NB4 (cell line): ENCODE data around the gene ADH1B.
"Not testable (repeated sequence)": the region's sequence is repeated elsewhere in the genome, so short reads cannot be mapped to it uniquely, and the experiment has no call there.

Experiments used
- DNase-seq: peaks from one replicate; pipeline ENCODE4 v3.0.0; 2010; ENCODE audit warnings: low read depth
- H3K4me3 ChIP-seq: one replicate; pipeline ENCODE4 v1.5.1; 2011; ENCODE audit warnings: mild to moderate bottlenecking, low read depth, low read length, moderate library complexity
- MYC ChIP-seq: IDR thresholded peaks from 2 replicates; pipeline ENCODE4 v1.6.1; 2011; ENCODE audit warnings: low read depth, low read length
- POLR2A ChIP-seq: IDR thresholded peaks from 2 replicates; pipeline ENCODE4 v1.6.1; 2011; ENCODE audit warnings: mild to moderate bottlenecking; ENCODE audit not compliant: insufficient read length; ENCODE audit errors: extremely low read depth
- TF ChIP-seq, protein P1 (sequence below): IDR thresholded peaks from one replicate; pipeline ENCODE4 v1.5.1; 2012; ENCODE audit warnings: low read depth, low read length
- TF ChIP-seq, protein P2 (sequence below): IDR thresholded peaks from 2 replicates; pipeline ENCODE4 v1.6.1; 2011; ENCODE audit warnings: low read depth, low read length

The ADH1B gene

DNA sequence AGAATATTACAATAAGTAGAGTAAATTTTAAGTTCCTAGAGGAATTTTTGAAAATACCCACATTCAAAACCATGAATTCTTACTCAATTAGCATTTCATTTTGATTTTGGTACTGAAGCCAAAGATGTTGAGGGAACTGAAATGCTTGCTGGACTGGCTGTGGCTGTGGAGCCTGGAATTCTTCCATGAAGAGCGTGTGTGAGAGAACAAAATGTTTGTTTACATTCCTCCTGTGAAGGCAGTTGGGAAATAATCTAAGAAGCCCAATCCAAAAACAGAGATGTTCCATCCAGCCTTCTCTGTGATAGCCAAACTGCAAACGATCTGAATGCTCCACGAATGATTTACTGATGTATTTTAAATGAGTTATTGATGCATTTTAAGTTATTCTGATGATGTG is 3.8 kb upstream of the ADH1B start:
- no peak overlapping the region for H3K4me3 ChIP-seq
- TF ChIP-seq POLR2A, result no peak
- TF ChIP-seq, protein P1, sequence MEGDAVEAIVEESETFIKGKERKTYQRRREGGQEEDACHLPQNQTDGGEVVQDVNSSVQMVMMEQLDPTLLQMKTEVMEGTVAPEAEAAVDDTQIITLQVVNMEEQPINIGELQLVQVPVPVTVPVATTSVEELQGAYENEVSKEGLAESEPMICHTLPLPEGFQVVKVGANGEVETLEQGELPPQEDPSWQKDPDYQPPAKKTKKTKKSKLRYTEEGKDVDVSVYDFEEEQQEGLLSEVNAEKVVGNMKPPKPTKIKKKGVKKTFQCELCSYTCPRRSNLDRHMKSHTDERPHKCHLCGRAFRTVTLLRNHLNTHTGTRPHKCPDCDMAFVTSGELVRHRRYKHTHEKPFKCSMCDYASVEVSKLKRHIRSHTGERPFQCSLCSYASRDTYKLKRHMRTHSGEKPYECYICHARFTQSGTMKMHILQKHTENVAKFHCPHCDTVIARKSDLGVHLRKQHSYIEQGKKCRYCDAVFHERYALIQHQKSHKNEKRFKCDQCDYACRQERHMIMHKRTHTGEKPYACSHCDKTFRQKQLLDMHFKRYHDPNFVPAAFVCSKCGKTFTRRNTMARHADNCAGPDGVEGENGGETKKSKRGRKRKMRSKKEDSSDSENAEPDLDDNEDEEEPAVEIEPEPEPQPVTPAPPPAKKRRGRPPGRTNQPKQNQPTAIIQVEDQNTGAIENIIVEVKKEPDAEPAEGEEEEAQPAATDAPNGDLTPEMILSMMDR, result no peak
- TF ChIP-seq, protein P2, sequence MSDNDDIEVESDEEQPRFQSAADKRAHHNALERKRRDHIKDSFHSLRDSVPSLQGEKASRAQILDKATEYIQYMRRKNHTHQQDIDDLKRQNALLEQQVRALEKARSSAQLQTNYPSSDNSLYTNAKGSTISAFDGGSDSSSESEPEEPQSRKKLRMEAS, result no peak
- no peak for DNase-seq

DNA sequence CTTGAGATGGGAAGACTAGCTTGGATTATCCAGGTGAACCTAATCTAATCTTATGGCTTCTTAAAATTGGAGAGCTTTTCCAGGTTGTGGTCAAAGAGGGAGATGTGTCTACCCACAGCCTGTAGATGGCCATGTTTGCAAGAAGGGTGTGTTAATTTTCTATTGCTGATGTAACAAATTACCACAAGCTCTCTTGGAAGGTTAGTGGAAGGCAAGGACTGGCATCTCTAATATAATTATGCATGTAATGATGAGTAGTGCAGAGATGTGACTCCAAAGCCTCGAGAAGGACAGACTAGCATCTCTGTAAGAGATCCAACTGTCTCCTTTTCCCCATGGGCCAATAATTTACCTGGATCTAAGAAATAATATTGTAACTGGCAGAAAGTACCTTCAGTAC is 3.2 kb upstream of the ADH1B start:
- TF ChIP-seq MYC, result no peak
- TF ChIP-seq, protein P1, result no peak
- DNase-seq, result no peak
- no peak overlapping the region for H3K4me3 ChIP-seq

DNA sequence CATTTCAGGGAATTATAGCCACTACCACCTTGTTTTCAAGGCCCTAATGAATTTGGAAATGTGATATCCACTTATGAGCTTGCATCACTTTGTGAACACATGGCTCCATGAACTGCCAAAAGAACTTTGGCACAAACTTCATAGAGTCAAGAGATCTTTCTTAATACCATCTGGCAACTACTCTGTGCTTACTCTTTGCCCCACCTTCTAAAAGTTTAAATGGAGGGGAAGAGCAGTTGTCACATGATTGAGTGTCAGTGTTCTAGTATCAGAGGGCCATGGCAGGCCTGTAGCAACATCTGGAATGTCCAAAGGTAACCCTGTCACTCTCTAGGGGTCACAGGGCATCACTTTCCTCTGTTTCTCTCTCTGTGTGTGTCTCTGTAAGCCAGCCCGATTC is 2.6 kb upstream of the ADH1B start:
- no peak overlapping the region for H3K4me3 ChIP-seq
- TF ChIP-seq MYC, result no peak
- DNase-seq, result no peak

DNA sequence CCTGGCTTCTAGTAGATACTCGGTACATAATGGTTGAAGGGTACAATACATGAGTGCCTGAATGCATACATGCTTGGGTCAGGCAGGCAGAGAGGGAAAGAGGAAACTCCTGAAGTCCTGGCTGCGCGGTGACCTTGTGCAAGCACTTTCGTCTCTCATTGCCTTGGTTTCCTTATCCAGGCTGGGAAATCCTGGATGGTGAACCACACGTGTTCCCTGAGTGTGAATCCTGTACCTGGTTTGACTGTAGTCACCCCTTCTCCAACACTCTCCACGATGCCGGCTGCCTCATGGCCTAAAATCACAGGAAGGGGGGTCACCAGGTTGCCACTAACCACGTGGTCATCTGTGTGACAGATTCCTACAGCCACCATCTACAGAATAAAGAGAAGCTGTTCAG is 3.4 kb downstream of the ADH1B start:
- not testable (repeated sequence) for DNase-seq, H3K4me3 ChIP-seq

DNA sequence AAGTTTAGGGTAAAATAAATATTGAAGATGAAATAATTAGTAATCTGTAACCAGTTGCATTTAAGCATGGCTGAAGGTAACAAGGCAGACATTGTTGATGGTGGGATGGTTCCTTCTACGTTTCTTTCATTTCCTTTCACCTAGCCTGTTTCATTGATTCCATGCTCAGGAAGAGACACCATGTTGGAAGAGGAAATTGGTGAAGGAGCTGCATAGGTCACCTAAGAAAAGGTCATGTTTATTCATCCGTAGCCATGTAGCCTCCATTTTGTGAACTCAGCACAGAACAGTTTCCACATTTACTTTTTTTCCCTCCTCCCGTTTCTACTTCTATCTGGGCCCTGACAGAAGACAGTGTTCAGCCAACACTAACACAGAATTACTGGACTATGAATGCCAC is 3.8 kb downstream of the ADH1B start:
- TF ChIP-seq, protein P2, result no peak
- TF ChIP-seq POLR2A (no peak), MYC (no peak)
- TF ChIP-seq, protein P1, result no peak
- no peak overlapping the region for H3K4me3 ChIP-seq

DNA sequence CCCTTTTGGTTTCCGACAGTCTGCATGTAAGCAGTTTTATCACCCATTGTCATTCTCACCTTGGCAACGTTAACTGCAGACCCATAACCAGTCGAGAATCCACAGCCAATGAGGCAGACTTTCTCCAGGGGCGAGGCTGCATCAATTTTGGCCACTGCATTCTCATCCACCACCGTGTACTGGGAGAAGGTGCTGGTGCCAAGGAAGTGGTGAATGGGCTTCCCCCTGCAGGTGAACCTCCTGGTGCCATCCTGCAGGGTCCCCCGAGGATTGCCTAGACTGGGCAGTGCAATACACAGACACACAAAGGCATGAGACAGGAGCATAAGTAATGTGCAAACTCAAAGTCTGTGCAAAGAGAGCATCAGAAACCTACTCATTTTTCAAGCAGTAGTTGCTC is 5.4 kb downstream of the ADH1B start:
- DNase-seq, result no peak
- no peak overlapping the region for H3K4me3 ChIP-seq
- TF ChIP-seq, protein P1, result no peak
- TF ChIP-seq, protein P2, result no peak
- TF ChIP-seq MYC (no peak), POLR2A (no peak)

More for the DNA sequence above, 3.8 kb downstream of the ADH1B start:
- DNase-seq, result no peak

DNA sequence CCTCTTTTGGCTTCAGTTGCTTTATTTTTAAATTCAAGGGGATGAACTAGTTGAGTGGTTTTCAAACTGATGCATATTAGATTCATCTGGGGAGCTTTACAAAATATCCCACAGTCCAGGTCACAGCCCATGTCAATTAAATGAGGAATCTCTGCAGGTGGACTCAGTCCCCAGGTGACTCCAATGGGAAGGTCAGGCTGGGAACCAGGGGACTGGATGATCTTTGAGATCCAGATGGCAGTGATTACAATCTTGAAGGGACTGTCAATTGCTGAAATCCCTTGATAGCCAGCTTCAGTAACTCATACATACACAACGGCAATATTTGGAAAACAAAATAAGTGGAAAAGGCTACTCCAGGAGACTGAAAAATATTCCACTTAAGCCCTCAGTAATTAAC is 7.0 kb downstream of the ADH1B start:
- DNase-seq, result no peak
- TF ChIP-seq MYC, result no peak
- TF ChIP-seq, protein P1, result no peak
- TF ChIP-seq, protein P2, result no peak
- TF ChIP-seq POLR2A, result no peak
- H3K4me3 ChIP-seq, result no peak overlapping the region
